Activated naive CD8-positive, alpha-beta T cell treated with anti-CD3 and anti-CD28 coated beads, Interleukin-2, amount 10 ng/mL, durations not matched to agents 7 days and 5 days (primary cell): ENCODE measurements around the gene SLC6A9. TPM values are rescaled to one million over a fixed set of nuclear protein-coding genes. Genes with fewer than 3 reads are reported as not detected.

Experiments used
- ATAC-seq: fragments of 150-1000 bp; cut with Tn5 transposase; one replicate; pipeline ENCODE4 v1.10.0; 2021; ENCODE audit warnings: low read depth, moderate library complexity
- POLR2A ChIA-PET: fragments of 350-600 bp; sonication (Branson Sonifier 250); formaldehyde crosslinking; loops from one replicate; lab custom pipeline; 2021; ENCODE audit warnings: antibody characterized with exemption; lab: Charles Lee
- DNase-seq: peaks from one replicate; pipeline ENCODE4 v3.0.0; 2021
- H3K27ac Mint-ChIP-seq: one replicate; pipeline ENCODE4 v1.8.0; 2022; ENCODE audit warnings: mild to moderate bottlenecking, mixed read lengths
- H3K27me3 Mint-ChIP-seq: one replicate; pipeline ENCODE4 v1.8.0; 2022; ENCODE audit warnings: mild to moderate bottlenecking, moderate library complexity, mixed read lengths
- H3K36me3 Mint-ChIP-seq: one replicate; pipeline ENCODE4 v1.8.0; 2021; ENCODE audit warnings: mild to moderate bottlenecking, mixed read lengths
- H3K4me1 Mint-ChIP-seq: one replicate; pipeline ENCODE4 v1.8.0; 2021; ENCODE audit warnings: mixed read lengths
- H3K4me3 Mint-ChIP-seq: one replicate; pipeline ENCODE4 v1.8.0; 2022; ENCODE audit warnings: mild to moderate bottlenecking, moderate library complexity, mixed read lengths
- H3K9me3 Mint-ChIP-seq: one replicate; pipeline ENCODE4 v1.8.0; 2021; ENCODE audit warnings: mixed read lengths
- total RNA-seq, 2 experiments: library from RNA; stranded (reverse); gene quantifications; one replicate each; pipeline ENCODE4 v1.2.3, GENCODE V29; 2021

SLC6A9 gene
- total RNA-seq, 2 experiments from 2014 or later, result 1.9 to 3.0 TPM

DNA sequence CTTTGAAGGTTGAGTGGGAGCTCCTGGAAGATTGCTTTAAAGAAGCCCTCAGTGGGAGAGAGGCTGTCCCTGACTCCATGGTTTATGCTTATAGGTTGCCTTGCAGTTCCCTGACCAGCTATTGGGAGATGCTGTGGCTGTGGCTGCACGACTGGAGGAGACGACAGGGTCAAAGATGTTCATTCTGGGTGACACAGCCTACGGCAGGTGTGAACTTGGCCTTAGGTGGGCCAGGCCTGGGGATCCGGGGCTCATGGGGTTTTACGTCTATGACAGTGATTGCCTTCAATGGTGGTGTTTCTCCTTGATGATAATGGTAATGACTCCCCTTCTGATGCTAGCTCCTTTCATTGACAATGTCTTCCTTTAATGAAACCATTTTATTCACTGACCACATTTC lies 60.8 kb downstream of the SLC6A9 start:
- DNase-seq (no peak), ATAC-seq (no peak)
- Mint-ChIP-seq H3K27me3 (no peaks in the 10 kb centered on the region), H3K27ac (peak overlapping the region; percentile 90), H3K36me3 (no peaks in the 10 kb centered on the region), H3K9me3 (no peaks in the 10 kb centered on the region), H3K4me1 (peaks cover 21% of the 10 kb centered on the region), H3K4me3 (peak overlapping the region; percentile 95)
- POLR2A ChIA-PET, result interaction anchor here (5.7 kb wide), 1 partner anchor 24 kb away, joined by 22 read pairs; the partner anchor contains the start of gene IPO13

DNA sequence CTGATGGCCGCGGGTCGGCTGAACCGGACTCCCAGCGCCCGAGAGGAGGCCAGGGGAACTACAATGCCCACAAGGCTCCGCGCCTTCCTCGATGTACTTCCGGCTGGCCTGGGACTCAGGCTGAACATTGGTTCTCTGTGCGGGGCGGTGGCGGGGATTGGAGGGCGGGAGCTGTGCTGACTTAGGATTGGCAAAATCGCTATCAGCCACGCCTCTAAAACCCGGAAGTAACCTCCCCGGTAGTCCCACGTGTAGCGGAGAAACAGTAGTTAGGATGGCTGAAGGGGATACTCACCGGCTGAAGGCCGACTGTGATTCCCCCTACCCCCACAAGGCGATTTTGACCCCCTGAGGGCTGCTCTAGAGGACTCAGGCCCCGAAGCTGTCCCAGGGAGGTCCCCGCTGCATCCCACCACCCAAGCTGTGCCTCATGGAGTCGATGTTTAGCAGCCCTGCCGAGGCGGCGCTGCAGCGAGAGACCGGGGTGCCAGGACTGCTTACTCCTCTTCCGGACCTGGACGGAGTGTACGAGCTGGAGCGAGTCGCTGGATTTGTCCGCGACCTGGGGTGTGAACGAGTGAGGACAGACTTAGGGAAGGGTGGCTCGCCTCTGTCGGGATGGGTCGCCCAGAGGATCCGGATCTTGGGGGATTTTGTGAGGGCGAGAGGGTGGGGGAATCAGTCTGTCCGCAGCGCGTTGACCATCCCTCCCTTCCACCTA lies 61.4 kb downstream of the SLC6A9 start, which contains the start of gene DPH2:
TSS of gene DPH2 (plus strand) at position 265 of the 721 bp plus-strand sequence. CDS start at position 431, 166 bp downstream.
- POLR2A ChIA-PET, result interaction anchor here (0.8 to 5.7 kb wide), 2 partner anchors 23 to 320 kb away, joined by 5 to 22 read pairs; partner anchors contain the start of genes IPO13 and KDM4A
- no peaks in the 10 kb centered on the region for H3K9me3 Mint-ChIP-seq
- ATAC-seq, result peak; percentile 84
- peaks cover 21% of the 10 kb centered on the region for H3K4me1 Mint-ChIP-seq
- H3K36me3 Mint-ChIP-seq, result no peaks in the 10 kb centered on the region
- peak; percentile 84 for DNase-seq
- H3K27me3 Mint-ChIP-seq, result no peaks in the 10 kb centered on the region
- peak within 1 kb of the TSS; percentile 90 for H3K27ac Mint-ChIP-seq
- peak within 1 kb of the TSS; percentile 95 for H3K4me3 Mint-ChIP-seq

DNA sequence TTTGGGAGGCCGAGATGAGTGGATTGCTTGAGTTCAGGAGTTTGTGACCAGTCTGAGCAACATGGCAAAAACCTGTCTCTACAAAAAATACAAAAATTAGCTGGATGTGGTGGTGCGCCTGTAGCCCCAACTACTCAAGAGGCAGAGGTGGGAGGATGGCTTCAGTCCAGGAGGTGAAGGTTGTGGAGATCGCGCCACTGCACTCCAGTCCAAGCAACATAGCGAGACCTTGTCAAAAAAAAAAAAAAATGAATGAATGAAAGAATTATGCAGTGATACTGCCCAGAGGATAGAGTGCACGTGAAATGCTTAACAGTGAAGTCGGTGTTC lies 61.9 kb downstream of the SLC6A9 start:
- H3K27me3 Mint-ChIP-seq, result no peaks in the 10 kb centered on the region

DNA sequence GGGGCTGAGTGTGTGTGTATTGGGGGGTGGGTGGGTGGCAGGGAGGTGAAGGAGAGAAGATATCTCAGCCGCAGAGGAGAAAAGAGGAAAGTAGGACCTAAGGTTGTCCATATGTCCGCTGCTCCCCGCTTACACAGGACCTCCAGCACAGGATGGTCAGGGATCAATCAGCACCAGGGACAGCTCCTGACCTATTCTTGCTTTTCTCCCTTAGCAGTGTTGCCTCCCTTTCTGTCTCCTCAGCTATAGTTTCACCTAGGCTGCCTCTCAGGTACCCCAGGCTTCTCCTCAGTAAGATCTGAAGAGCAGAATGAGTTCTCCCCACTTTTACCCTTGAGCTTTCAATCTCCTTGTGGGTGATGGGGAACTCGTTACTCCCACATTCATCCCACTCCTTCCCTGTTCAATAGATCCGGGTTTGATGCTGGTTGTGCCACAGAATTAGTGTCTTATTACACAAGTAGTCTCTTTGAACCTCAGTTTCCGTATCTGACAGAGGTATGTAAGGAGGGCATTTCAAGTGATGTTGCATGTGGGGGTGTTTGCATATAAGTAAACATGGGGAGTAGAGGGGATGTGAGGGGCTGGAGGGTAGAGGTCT lies 62.8 kb downstream of the SLC6A9 start:
- no peak overlapping the region for H3K4me3 Mint-ChIP-seq

More for the DNA sequence above, 61.9 kb downstream of the SLC6A9 start:
- Mint-ChIP-seq H3K27ac (no peak overlapping the region), H3K36me3 (no peaks in the 10 kb centered on the region), H3K9me3 (no peaks in the 10 kb centered on the region), H3K4me1 (peaks cover 21% of the 10 kb centered on the region), H3K4me3 (peak overlapping the region; percentile 95)
- no peak for DNase-seq
- POLR2A ChIA-PET, result interaction anchor here (0.8 to 5.7 kb wide), 2 partner anchors 22 to 319 kb away, joined by 5 to 22 read pairs; partner anchors contain the start of genes IPO13 and KDM4A
- no peak for ATAC-seq

DNA sequence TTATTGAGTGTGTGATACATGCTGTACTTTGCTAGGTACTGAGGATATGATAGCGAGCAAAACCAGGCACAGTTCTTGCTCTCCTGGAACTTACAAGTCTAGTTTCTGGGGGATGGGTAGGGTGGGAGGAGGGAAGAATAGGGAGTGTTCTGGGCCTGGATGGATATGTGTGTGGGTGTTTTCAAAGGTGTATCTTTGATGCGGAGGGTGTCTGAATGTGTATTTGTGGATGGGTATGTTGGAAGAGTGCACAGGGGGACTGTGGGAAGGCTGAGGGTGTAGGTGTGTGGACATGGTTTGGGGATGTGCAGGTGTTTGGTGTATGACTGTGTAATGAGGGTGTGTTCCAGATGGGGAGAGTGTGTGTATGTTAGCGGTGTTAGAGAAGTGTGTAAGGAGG lies 65.9 kb downstream of the SLC6A9 start:
- DNase-seq, result no peak
- H3K9me3 Mint-ChIP-seq, result no peaks in the 10 kb centered on the region
- H3K36me3 Mint-ChIP-seq, result peaks cover 4% of the 10 kb centered on the region
- POLR2A ChIA-PET, result no interaction called here
- H3K4me1 Mint-ChIP-seq, result peaks cover 15% of the 10 kb centered on the region
- H3K4me3 Mint-ChIP-seq, result no peak overlapping the region
- H3K27ac Mint-ChIP-seq, result no peak overlapping the region
- H3K27me3 Mint-ChIP-seq, result no peaks in the 10 kb centered on the region
- ATAC-seq, result no peak

More for the DNA sequence above, 62.8 kb downstream of the SLC6A9 start:
- no peaks in the 10 kb centered on the region for H3K27me3 Mint-ChIP-seq
- ATAC-seq, result no peak
- POLR2A ChIA-PET, result interaction anchor here (5.7 kb wide), 1 partner anchor 22 kb away, joined by 22 read pairs; the partner anchor contains the start of gene IPO13
- DNase-seq, result no peak
- peaks cover 13% of the 10 kb centered on the region for H3K4me1 Mint-ChIP-seq
- no peaks in the 10 kb centered on the region for H3K36me3 Mint-ChIP-seq
- no peak overlapping the region for H3K27ac Mint-ChIP-seq
- no peaks in the 10 kb centered on the region for H3K9me3 Mint-ChIP-seq

DNA sequence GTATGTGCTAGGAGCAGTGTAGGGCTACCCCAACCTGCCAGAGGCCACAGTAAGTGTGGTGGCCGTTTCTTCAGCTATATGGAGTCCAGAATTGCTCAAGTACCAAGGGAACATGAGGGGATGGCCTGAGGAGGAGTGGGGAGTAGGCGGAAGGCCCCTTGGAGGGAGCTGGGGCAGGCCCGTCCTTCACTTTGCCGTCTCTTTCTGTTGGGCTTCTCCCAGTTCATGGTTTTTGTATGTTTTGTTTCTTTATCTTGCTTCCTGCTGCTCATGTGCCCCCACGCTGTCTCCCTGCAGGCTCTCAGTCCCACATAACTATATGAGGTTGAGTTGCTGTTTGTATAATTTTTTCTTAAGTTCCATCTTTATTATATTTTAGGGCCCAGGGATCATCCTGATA lies 67.4 kb downstream of the SLC6A9 start:
- H3K27ac Mint-ChIP-seq, result no peak overlapping the region
- H3K36me3 Mint-ChIP-seq, result peaks cover 4% of the 10 kb centered on the region
- POLR2A ChIA-PET, result no interaction called here
- DNase-seq (no peak), ATAC-seq (no peak)
- H3K4me1 Mint-ChIP-seq, result peaks cover 8% of the 10 kb centered on the region
- no peak overlapping the region for H3K4me3 Mint-ChIP-seq
- H3K9me3 Mint-ChIP-seq, result no peaks in the 10 kb centered on the region
- no peaks in the 10 kb centered on the region for H3K27me3 Mint-ChIP-seq

DNA sequence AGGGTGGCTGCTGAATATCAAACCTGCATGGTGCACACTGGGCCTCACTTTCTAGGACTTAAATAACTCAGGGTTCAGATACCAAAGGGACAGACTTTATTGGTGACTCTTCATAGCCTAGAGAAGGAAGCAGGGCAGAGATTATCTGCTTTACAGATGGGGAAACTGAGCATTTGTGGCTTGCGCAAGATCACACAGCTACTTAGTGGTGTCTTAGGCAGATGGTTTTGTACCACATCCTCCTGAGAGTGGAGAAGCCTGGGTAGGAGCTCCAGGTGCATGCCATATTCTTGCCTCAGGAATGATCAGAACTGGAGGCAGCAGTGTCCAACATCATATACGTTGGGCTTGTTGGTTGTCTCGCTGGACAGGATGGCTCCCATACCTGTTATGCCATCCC lies 68.3 kb downstream of the SLC6A9 start:
- Mint-ChIP-seq H3K27ac (no peak overlapping the region), H3K4me3 (no peak overlapping the region), H3K27me3 (no peaks in the 10 kb centered on the region), H3K9me3 (no peaks in the 10 kb centered on the region), H3K36me3 (peaks cover 4% of the 10 kb centered on the region), H3K4me1 (peaks cover 8% of the 10 kb centered on the region)
- DNase-seq, result no peak
- ATAC-seq, result no peak
- POLR2A ChIA-PET, result no interaction called here

DNA sequence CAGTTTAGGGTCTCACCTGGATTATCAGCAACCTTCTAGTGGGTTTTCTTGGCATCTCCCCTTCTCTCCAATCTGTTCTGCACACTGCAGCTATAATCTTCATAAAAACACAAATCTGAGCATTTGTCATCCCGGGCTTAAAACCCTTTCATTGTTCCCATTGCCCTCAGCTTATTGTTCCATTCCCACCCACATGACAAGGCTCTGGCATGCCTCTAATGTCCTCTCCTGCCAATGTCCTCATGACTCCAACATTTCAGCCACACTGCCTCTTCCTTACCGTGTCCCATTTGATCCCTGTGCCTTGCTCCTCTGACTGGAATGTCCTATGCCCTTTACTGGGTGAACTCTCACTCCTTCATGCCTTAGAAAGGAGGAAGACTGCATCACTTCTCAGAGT lies 68.9 kb downstream of the SLC6A9 start:
- POLR2A ChIA-PET, result no interaction called here
- Mint-ChIP-seq H3K4me3 (no peak overlapping the region), H3K27me3 (no peaks in the 10 kb centered on the region), H3K4me1 (peaks cover 8% of the 10 kb centered on the region), H3K27ac (no peak overlapping the region), H3K36me3 (peaks cover 4% of the 10 kb centered on the region), H3K9me3 (no peaks in the 10 kb centered on the region)
- ATAC-seq, result no peak
- DNase-seq, result no peak

DNA sequence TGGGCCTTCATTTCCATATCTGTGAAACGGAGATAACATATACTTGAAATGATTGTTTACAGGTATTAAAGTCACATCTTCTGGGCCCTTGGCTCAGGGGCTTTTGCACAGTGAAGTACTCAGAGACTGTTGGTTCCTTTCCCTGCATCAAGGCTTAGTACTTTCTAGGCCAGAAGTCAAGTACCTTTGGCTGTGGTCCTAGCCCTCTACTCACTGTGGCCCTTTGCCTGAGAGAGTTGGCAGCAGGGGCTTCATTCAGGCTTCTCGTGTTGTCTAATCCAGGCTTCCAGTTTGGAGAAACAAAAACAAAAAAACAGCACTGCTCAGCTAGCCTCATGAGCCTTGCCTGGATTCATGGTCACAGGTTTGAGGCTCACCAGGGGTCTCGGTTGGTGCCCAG lies 69.6 kb downstream of the SLC6A9 start:
- Mint-ChIP-seq H3K9me3 (no peaks in the 10 kb centered on the region), H3K4me3 (no peak overlapping the region), H3K36me3 (peaks cover 7% of the 10 kb centered on the region), H3K4me1 (peaks cover 8% of the 10 kb centered on the region), H3K27me3 (no peaks in the 10 kb centered on the region), H3K27ac (no peak overlapping the region)
- ATAC-seq (no peak), DNase-seq (no peak)
- POLR2A ChIA-PET, result no interaction called here

DNA sequence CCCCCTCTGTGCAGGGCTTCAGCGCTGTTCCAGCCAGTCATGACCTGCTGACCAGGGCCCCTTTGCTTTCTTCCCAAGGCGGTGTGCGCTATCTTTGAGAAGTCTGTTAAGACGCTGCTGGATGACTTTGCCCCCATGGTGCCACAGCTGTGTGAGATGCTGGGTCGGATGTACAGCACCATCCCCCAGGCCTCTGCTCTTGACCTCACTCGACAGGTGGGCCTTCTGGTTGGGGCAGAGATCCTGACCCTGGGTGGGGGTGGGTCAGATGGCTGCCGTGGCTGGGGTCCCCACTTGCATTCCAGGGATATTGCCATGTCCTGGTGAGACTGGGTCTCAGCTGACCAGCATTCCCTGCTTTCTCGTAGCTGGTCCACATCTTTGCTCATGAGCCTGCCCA lies 70.5 kb downstream of the SLC6A9 start:
- no peak for ATAC-seq
- Mint-ChIP-seq H3K27ac (no peak overlapping the region), H3K4me3 (no peak overlapping the region), H3K36me3 (peaks cover 7% of the 10 kb centered on the region), H3K27me3 (no peaks in the 10 kb centered on the region), H3K9me3 (no peaks in the 10 kb centered on the region), H3K4me1 (peaks cover 8% of the 10 kb centered on the region)
- no peak for DNase-seq
- POLR2A ChIA-PET, result no interaction called here

DNA sequence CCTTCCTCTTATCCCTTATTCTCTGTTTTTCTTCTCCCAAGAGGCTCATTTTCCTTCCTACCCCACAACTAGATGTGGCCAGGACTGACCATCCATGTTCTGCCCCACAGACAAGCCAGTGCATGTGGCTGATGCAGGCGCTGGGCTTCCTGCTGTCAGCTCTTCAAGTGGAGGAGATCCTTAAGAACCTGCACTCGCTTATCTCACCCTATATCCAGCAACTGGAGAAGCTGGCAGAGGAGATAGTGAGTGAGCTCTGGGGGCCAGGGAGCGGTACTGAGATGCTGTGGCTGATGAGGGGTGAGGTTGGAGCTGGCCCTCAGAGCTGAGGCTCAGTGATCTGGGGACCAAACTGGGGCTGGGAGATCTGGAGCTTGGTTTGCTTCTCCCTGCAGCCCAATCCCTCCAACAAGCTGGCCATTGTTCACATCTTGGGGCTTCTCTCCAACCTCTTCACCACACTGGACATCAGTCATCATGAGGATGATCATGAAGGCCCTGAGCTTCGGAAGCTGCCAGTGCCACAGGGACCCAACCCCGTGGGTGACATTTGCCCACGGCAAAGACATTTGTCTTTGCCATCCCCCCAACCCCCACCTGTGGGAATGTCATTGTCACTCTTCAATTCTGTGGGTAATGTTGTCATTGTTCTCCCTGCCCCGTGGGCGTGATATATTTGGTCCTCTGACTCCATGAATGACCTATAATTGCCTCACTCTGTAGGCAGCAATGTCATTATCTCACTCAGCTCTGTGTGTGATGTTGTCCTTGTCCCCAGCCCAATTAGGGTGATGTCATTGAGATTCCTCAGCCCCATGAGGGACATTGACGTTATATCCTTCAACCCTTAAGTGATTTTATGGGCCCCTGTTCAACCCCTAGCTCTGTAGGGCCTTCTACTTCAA lies 72.7 kb downstream of the SLC6A9 start:
- H3K27me3 Mint-ChIP-seq, result no peaks in the 10 kb centered on the region
- no peaks in the 10 kb centered on the region for H3K9me3 Mint-ChIP-seq
- POLR2A ChIA-PET, result interaction anchor here (1.2 kb wide), 1 partner anchor 9 kb away, joined by 3 read pairs; no protein-coding TSS in a partner anchor
- ATAC-seq, result no peak
- DNase-seq, result no peak
- H3K4me1 Mint-ChIP-seq, result peaks cover 8% of the 10 kb centered on the region
- no peak overlapping the region for H3K4me3 Mint-ChIP-seq
- peaks cover 7% of the 10 kb centered on the region for H3K36me3 Mint-ChIP-seq
- H3K27ac Mint-ChIP-seq, result no peak overlapping the region

DNA sequence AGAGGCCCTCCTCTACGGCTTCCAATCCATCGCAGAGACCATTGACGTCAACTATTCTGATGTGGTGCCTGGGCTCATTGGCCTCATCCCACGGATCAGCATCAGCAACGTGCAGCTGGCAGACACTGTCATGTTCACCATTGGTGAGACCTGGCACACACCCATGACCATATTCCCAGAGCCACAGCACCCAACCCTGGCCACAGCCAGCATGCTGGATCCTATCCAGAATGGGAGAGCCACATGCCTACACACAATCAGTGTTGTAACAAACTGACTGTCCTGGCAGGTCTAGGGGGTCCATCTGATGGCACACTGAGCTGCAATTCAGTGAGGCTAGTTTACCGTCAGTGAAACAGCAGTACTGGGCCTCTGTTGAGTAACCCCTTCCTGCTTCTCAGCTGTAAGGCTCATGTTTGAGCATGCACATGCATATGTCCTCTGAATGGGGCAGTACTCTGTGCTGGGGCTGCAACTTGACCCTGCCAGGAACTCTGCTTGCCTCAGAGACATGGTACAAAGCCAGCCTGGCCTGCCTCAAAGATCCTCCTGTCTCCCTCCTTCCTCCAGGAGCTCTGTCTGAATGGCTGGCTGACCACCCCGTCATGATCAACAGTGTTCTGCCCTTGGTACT lies 73.7 kb downstream of the SLC6A9 start:
- Mint-ChIP-seq H3K27me3 (no peaks in the 10 kb centered on the region), H3K36me3 (peaks cover 7% of the 10 kb centered on the region), H3K4me3 (no peak overlapping the region), H3K27ac (no peak overlapping the region), H3K4me1 (peaks cover 4% of the 10 kb centered on the region), H3K9me3 (no peaks in the 10 kb centered on the region)
- DNase-seq, result no peak
- no peak for ATAC-seq
- POLR2A ChIA-PET, result interaction anchor here (1.1 kb wide), 1 partner anchor 46 kb away, joined by 4 read pairs; no protein-coding TSS in a partner anchor
